Posterior cingulate gyrus (tissue), 11 donors: ENCODE data around the gene GSC2.
A peak's percentile ranks its signal among the peaks of the same experiment; 100 is the strongest.

Source experiments
- DNase-seq, 10 donors: peaks; one replicate each; pipeline versions ENCODE4 v3.0.0 to v3.0.0-alpha.2; 2020 to 2021; ENCODE audit warnings: mixed read lengths in 3 of 10
- intact Hi-C: fragments of 100-400 bp; cut with DNase I; formaldehyde crosslinking; loops from one replicate; pipeline ENCODE4 v1.15.1; 2023

The GSC2 gene, protein sequence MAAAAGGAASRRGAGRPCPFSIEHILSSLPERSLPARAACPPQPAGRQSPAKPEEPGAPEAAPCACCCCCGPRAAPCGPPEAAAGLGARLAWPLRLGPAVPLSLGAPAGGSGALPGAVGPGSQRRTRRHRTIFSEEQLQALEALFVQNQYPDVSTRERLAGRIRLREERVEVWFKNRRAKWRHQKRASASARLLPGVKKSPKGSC

DNA sequence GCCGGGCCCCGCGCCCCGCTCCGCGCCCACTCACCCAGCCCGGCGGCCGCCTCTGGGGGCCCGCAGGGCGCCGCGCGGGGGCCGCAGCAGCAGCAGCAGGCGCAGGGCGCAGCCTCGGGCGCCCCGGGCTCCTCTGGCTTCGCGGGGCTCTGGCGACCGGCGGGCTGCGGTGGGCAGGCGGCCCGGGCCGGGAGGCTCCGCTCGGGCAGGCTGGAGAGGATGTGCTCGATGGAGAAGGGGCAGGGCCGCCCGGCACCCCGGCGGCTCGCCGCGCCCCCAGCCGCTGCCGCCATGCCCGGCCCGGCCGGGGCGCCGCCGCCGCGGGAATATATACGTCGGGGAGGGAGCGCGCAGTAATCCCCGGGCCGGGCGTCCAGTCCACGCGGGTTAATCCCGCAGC, at the start of gene GSC2:
GSC2 (minus strand) TSS at position 302 of the 400 bp plus-strand sequence; CDS start at position 293, 9 bp downstream.
- no peak for DNase-seq
- intact Hi-C loops = no loop called here

DNA sequence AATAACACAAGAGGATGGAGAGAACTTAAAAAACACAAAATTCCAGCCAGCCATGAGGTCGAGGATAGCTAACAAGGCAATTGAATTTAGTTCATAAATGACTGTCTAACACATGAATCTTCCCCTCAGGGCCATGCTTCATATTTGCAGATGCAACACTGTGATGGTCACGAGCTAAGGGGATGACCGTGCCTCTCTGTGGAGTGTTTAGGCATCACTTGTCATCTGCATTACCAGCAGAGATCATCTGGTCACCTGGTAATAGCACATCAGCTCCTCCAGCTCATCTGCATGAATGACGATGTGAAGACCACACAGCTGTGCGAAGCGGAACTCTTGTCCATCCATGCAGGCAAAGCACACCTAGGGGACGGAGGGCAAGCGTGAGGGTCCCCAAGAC, 49.4 kb upstream of the GSC2 start:
- intact Hi-C loops = no loop called here
- DNase-seq = peak in 2 of 10 donors; percentile 5 to 24

DNA sequence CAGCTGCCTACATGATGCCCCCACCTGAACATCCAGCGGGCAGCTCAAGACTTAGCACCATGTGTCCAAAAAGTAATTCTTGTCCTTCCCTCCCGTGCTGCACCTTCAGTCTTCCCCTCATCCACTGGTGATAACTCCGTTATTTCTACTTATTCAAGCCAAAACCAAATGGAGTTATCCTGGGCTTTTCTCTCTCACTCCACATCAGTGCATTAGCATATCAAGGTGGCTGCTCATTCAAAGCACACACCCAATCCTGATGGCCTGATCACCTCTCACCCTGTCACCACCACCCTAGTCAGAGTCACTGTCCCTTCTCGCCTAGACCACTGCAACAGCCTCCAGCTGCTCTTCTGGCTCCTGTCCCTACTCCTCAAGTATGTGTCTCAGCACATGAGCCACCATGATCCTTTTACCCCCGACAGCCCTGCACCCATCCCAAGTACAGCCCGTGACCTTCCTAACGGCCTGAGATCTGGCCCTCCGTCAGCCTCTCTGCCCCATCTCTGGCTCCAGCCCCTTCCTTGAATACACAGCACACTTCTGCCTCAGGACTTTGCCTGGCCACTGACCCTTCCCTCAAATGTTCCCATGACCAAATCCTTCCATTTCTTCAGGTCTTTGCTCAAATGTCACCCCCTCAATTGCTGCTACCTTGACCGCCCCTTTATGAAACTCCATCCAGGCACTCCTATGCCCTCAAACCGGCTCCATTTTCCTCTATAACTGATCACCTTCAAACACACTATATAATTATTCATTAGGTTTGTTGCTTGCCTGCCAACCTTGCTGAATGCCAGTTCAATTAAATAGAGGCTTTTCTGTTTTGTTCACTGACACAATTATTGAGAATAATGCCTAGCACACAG, 48.1 kb upstream of the GSC2 start:
- DNase-seq = peak in 2 of 10 donors; percentile 1 to 38
- intact Hi-C loops = no loop called here

DNA sequence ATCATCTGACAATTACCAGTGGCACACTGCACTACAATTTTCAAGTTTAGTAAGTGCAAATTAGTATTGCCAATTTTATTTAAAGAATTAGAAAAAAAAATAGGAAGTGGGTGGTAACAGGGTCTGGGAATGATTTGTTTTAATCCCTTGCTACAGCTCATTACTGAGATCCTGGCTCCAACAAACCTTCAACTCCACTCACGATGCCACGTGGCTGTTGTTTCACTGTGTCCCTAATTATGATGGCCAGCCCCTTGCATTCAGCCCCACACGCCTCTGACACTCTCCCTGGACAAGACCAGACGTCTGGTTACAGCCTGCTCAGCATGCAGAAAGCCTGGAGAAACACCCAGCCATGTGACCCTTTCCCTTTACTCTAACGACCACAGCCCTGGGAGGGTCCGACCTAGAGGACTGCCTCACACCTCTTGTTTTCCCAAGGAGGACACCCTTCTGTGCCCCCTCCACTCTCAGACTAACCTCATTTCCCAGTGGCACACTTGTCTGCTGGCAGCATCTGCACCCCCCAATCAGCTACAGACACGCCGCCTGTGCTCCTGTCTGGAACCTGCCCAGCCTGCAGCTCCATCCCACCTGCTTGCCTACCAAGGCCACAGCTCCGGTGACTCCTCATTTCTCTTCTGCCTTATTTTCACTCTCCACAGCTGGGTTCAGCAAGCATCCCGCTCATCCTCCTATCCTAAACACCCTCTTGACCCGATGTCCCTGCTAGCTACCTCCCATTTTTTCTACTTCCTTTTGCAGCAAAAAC, 46.9 kb upstream of the GSC2 start:
- intact Hi-C loops = no loop called here
- peak in 2 of 10 donors; percentile 51 to 61 for DNase-seq

DNA sequence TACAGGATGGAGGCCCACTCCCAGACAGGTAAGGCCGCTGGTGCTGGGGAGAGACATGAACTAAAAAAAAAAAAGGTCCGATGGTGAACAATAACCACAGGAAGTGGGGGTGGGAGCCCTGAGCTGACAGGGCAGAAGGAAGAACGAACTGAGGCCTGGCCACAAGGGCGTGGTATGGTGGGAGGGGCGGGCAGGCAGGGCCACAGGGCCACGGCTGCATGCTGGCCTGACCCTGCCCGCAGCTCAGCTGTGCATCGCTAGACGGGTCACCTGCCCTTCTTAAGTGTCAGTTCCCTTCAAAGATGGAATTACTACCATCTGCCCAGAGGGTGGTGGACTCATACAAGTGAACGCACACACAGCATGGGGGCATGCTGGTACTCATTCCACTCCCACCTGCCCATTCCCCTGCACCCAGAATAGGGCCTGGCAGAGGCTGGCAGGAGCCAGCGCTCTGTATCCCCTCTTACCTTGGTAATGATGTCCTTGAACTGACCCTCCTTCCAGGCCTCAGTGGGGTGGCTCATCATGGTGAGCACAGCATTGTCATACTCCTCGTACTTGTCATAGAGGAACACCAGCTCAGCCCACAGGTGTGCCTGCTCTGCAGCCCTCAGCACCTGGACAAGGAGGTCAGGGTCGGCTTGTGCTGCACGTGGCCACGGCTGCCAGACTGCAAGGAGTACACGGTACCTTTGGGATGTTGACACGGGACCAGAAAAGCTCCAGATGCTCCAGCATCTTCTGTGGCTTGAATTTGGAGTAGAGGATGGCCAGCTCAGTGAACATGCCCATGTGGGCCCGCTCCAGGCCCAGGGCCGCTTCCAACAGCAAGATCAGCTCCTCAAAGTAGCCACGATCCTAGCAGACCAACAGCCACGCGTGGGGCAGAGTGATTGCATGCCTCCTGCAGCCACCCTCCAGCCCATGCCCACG, 46.0 kb upstream of the GSC2 start:
- DNase-seq = peak in 2 of 10 donors; percentile 47 to 52
- intact Hi-C loops = no loop called here

DNA sequence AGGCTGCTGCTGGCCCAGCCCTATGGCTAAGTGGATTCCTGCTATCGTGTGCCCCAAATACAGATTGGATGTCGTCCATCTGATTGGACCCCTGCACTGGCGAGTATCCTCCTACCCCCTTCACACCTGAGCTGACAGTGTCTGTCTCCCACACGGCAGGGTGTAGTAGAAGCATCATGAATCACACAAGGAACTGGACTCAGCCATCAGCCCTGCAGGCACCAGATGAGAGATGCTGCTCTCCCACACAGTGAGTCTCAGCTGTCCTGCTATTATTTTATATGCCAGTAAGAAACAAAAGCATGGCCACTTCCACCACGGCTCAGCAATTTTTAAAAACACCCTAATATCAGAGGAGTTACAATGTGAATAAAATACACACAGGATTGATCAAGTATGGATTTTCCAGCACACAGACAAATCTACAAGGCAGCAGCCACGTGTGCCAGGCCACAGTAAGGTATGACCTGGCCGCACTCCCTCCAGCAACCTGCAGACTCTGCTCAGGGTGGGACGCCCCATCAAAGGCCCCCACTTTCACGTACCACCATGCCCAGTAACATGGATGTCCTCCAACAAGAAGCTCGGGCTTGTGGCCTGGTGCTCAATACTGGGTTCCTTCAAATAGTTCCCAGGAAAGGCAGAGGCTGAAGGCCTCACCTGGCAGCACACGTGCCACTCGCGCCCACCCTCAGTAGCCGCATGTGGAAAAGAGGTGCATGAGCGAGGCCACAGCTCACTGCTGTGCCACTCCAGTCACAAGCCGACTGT, 44.9 kb upstream of the GSC2 start:
- DNase-seq = peak in 2 of 10 donors; percentile 72 to 83
- intact Hi-C loops = no loop called here

DNA sequence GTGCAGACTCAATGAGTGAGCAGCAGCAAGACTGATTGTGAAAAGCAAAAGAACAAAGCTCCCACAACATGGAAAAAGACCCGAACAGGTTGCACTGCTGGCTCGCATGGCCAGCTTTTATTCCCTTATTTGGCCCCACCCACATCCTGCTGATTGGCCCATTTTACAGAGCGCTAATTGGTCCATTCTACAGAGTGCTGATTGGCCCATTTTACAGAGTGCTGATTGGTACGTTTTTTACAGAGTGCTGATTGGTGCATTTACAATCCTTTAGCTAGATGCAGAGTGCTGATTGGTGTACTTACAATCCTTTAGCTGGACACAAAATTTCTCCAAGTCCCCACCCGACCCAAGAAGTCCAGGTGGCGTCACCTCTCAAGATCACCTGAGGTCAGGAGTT, 43.8 kb upstream of the GSC2 start:
- intact Hi-C loops = no loop called here
- no peak for DNase-seq

DNA sequence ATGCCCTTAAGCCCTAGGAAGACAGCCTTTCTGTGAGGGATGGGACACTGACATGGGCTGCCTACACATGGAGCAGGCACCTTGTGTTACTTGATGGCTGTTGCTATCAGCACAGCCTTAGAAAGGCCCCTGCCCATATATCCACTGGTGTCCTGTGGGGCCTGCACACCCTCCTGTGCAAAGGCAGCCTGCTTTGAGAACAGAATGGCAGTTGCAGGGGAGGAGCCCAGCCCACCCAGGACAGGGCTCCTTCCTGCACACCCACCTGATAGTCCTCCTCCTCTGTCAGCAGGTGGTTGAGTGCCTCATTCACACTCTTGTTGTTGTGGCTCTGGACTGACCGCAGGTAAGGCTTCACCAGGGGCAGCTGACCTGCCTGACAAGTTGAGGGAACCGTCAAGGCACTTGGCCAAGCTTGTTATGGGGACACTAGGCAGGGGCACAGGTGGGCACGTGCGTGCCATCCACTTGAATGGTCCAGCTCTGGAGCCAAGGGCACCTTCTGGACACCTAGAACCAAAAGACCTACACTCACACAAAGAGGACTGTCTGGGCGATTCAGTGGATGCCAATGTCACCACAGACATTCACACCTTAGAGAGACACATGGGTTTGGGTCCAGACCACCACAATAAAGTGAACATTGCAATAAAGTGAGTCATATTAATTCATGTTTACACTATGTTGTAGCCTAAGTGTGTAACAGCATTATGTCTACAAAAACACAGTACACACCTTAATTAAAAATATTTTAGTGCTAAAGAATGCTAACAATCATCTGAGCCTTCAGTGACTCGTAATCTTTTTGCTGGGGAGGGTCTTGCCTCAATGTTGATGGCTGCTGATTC, 37.8 kb upstream of the GSC2 start:
- peak in 2 of 10 donors; percentile 53 to 61 for DNase-seq

DNA sequence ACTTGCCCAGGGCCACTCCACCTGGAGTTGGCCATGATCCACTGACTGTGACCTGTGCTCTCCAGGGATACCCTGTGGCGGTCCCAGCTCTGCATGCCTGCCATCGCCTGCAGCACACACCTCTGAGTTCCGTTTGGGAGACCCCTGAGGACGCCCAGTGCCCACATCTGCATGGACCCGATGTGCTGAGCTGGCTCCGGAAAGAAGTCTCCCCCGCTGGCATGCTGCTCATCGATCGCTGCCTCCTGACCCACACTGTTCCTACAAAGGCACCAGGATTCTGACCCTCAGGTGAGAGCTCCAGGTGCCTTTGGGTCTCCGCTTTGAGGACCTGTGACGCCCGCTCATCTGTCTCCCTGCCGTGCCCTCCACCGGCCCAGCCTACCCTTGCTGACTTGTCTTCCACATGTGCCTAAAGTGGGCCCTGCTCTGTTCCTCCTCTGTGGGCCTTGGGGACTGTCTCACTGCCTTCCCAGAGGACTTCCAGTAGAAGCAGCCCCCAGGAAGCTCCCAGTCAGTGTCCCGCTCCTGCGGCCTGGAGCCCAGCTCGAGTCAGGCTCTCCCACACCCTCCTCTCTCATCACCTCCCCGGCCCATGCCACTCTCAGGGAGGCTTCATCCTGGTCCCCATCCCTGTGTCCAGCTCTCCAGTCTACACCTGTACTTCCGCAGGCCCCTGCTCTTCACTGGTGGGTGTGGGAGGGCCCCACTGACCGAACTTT, 34.3 kb upstream of the GSC2 start:
- DNase-seq = peak in 2 of 10 donors; percentile 79 to 84
- intact Hi-C loops = loop anchor here (10.0 kb wide), 1 partner anchor 60 kb away; no protein-coding TSS in a partner anchor

More for the DNA sequence above, 37.8 kb upstream of the GSC2 start:
- intact Hi-C loops = loop anchor here (10.0 kb wide), 1 partner anchor 57 kb away; no protein-coding TSS in a partner anchor

DNA sequence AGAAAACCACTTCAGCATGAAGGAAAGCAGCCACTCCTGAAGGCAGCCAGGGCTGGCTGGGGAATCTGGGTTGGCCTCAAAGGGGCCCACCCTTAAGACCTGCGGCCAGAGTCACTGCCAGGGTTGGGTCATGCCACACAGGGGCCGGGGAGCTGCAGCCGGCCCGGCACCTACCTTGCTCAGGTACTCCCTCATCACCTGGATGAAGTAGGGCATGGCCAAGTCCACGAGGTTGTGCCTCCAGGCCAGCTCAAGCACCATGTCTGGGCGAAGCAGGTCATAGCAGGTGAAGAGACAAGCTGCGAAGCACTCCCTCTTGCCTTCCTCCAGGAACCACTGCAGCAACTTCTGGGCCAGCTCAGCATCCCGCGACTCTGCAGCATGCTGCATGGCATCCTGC, 33.1 kb upstream of the GSC2 start:
- intact Hi-C loops = loop anchor here (10.0 kb wide), 1 partner anchor 62 kb away; no protein-coding TSS in a partner anchor
- DNase-seq = no peak

DNA sequence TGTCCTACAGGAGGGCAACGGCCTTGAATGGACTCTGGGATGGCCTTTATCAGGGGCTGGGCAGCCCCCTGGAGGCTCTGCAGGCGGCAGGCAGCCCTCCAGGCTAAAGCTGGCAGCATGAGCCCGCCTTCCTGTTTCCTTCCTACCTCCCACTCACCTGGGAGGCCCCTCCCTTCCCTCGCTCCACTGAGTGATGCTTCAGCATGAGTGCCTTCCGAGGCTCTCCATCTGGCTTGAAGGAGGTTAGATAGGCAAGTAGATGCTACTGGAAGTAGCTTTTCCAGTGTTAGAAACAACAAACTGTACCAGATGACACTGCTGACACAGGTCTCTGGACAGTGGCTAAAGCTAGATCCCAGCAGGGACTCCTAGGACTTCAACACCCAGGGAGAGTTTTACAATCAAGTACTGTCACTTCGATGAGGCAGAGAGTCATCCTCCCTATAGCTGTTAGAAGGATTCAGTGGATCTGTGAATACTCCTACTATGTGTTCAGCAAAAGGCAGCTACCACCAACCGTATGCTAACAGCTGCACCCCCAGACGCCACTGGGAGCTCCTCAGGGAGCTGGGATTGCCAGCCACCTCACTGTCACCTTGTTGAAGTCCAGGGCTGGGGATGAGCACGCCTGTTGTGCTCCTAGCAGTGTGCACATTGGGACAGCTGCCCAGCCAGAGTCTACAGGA, 32.5 kb upstream of the GSC2 start:
- intact Hi-C loops = loop anchor here (10.0 kb wide), 1 partner anchor 62 kb away; no protein-coding TSS in a partner anchor
- peak in 1 of 10 donors; percentile 36 for DNase-seq

DNA sequence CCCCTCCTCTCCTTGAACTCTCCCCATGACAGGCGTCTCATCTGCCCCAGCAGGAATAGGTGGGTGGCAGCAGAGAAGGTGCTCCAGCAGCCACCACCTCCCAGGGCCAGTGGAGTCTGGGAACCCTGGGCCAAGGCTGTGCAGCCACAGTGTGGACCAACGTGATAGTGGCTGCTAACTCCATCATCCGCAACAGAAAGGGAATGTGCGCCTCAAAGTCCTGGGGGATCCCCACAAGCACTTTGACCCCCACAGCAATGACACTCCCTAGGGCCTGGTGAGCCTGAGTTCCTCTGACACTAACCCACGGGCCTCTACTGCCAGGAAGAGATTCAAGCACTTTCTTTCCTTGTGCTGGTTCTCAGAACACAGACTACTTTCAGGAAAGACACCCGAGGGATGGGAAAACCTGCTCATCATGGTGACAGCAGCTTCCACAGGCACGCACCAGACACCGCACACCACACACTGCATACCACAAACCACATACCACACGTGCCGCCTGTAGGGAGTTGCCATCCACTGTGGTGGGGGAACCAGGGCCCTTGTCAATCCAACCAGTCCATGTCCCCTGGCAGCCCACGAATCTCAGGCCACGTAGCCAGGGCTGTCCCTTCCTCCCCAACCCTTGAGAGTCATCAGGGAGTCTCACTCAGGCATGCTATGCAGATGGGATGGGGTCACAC, 31.8 kb upstream of the GSC2 start:
- peak in 1 of 10 donors; percentile 51 for DNase-seq
- intact Hi-C loops = loop anchor here (10.0 kb wide), 1 partner anchor 63 kb away; no protein-coding TSS in a partner anchor

DNA sequence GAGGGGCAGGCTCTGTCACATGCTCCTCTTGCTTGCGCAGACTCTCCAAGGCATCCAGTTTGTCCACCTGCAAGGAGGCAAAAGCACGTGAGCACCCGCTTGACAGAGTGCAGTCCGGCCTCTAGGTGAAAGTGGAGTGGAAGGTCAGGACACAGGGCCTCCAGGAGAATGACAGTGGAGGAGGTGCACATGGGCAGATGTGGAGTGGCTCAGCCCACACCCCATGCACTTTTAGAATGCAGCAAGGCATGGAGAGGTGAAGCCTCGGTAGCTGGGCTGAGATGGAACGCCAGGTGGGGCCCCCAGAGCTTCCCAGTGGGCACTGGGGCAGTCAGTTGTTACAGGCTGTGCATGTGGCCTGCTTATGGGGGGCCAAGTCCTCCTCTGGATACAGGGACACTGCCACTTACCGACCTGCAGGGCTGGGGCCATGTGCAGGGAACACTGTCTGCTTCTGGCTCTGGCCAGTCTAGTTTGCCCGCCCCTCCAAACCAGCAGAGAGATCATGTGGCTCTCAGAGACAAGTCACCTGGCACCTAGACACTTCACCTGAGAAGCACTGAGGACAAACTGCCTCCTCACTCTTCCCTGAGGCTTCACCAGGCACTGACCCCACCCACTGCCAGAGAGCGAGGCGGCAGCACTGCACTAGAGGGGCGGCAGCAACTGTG, 30.8 kb upstream of the GSC2 start:
- peak in 1 of 10 donors; percentile 73 for DNase-seq
- intact Hi-C loops = loop anchor here (10.0 kb wide), 1 partner anchor 64 kb away; no protein-coding TSS in a partner anchor

DNA sequence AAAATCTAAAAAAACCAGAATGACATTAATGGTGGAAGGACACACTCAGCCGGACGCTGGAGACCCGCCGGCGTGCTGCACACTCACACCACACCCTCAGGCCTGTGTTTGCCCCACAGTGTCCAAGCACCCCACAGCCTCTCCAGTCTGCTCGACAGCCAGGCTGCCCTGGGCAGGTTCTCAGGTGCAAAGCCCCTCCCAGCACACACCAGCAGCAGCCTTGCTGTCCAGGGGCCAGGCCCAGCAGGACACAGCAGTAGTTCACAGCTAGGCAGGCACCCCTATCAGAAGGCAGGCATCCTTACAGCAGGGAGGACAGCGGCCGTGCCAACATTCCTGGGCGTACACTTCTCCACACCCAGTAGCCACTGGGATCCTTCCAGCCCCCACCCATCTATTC, 30.1 kb upstream of the GSC2 start:
- DNase-seq = peak in 1 of 10 donors; percentile 52
- intact Hi-C loops = loop anchor here (10.0 kb wide), 1 partner anchor 65 kb away; no protein-coding TSS in a partner anchor

DNA sequence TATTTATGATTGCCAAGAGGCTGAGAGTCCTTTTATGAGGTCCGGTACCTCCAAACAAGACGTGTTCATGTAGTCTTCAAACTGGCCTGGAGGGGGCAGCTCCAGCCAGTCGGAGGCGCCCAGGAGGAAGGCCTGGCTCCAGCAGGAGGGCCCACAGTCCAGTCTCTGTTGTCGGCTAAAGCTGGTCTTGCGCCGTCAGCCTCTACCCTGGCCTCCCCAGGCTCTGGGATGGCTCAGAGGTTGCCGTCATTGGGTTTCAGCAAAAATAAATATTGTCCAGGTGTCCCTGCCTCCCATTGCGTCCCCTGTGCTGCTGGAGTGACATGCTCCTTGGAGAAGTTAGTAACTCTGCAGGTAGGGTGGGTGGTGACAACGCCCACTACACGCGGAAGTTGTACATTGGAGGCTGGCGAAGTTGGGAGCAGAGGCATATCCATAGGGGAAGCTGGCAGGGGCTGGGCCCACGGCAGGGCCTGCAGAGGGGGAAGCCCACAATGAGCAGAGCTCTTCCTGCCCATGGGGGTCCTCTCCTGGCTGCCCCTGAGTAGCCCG, 29.5 kb upstream of the GSC2 start:
- DNase-seq = peak; percentile 69 to 98 (median 77)
- intact Hi-C loops = loop anchor here (1.0 to 10.0 kb wide), 3 partner anchors 65 to 253 kb away; partner anchors contain the start of genes CLTCL1 and MRPL40
